OCI-LY3 (cell line): ENCODE measurements around the gene ALCAM.

ENCODE experiments used
- CTCF ChIP-seq: fragments of 200-600, 300-600 bp; sonication (generic); IDR thresholded peaks from 2 replicates; pipeline ENCODE4 v1.5.1; 2014; ENCODE audit warnings: antibody characterized with exemption, low read length, low read depth
- EZH2phosphoT487 ChIP-seq: fragments of 200-600 bp; shearing (Covaris generic); IDR thresholded peaks from 2 replicates; pipeline ENCODE4 v1.6.1; 2018; ENCODE audit warnings: antibody characterized with exemption, mixed run types, low read depth

GRCh38 chr3:105528955-105529354 lies 162.2 kb downstream of the ALCAM start:
- TF ChIP-seq CTCF (no peak), EZH2phosphoT487 (no peak)
